ENCODE data around the gene THRA. TPM values are rescaled to one million over a fixed set of nuclear protein-coding genes. Genes with fewer than 3 reads are reported as not detected.
A peak's percentile ranks its signal among the peaks of the same experiment; 100 is the strongest.

Gene THRA
- polyA plus RNA-seq, 1 donor (not counting 4 experiments of a cell fraction or from before 2014, with no cell fraction given), result 4.5 TPM

DNA sequence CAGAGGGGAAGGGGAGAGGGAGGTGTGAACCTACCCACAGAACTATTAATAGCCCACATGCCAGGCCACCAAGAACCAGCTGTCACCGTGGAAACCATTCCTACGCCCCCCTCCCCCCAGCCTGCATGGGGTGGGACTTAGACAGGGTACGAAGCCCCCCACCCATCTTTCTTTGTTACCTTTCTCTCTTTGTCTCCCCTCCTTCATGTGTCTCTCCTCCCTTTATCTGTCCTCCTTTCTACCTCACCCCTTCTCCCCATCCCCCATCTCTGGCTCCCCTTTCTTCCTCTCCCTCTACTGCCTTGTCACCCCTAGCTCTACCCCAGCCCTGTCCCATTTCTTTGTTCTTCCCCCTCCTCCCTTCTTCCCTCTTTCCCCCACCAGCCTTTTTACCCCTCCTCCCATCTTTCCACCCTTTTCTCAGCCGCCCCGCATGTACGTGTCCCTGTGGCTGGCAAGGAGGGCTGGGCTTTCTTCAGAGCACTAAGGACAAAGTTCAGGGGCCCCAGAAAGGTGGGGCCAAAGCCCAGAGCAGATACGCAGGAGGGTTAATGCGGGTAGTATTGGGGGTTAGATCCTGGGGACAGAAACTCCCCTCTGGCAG lies 8.0 kb downstream of the THRA start:
- H3K27me3 ChIP-seq (ENCODE audit: control insufficient read depth, extremely low read depth, insufficient read depth, low read length), result no peaks in the 10 kb centered on the region
- FAIRE-seq (no peak), DNase-seq (ENCODE audit: low read depth, low spot score) (no peak)
- H3K79me2 ChIP-seq (ENCODE audit: control insufficient read depth, insufficient read depth, low read length), result no peaks in the 10 kb centered on the region
- no peak overlapping the region for H3K4me3 ChIP-seq (ENCODE audit: control insufficient read depth in 2 of 3, extremely low read depth in 1 of 3, insufficient read depth in 2 of 3, low read depth in 1 of 3, low read length in 3 of 3)
- peaks cover 57% of the 10 kb centered on the region for H3K4me1 ChIP-seq (ENCODE audit: control insufficient read depth, extremely low read depth, insufficient read depth, low read length)
- no peak overlapping the region for H3K27ac ChIP-seq (ENCODE audit: control insufficient read depth, insufficient read depth, low read length)
- dilution Hi-C loops (cut with MboI; ENCODE audit: extremely low pct_ligation_motif_present, low sequenced_read_pairs), result no loop called here
- no peaks in the 10 kb centered on the region for H3K9me1 ChIP-seq (ENCODE audit: control insufficient read depth, extremely low read depth, insufficient read depth, low read length)
- TF ChIP-seq EZH2 (IDR thresholded peaks at IDR 0.05; ENCODE audit: low read length), result no peak
- TF ChIP-seq CTCF (optimal IDR thresholded peaks at IDR 0.05 in 1 of 3, IDR thresholded peaks at IDR 0.05 in 1 of 3, conservative IDR thresholded peaks at IDR 0.05 in 1 of 3; ENCODE audit: extremely low read depth in 1 of 3, insufficient read depth in 2 of 3, low read length in 3 of 3), result no peak
- no peaks in the 10 kb centered on the region for H4K20me1 ChIP-seq (ENCODE audit: control insufficient read depth, extremely low read depth, insufficient read depth, low read length)
- no peaks in the 10 kb centered on the region for H3K9me3 ChIP-seq (ENCODE audit: control insufficient read depth, low read depth, low read length)
- no peak overlapping the region for H3K9ac ChIP-seq (ENCODE audit: control insufficient read depth, extremely low read depth, insufficient read depth, low read length)
- H2AFZ ChIP-seq (ENCODE audit: control insufficient read depth, low read length), result no peak overlapping the region
- H3K4me2 ChIP-seq (ENCODE audit: control insufficient read depth, extremely low read depth, insufficient read depth, low read depth, low read length), result no peak overlapping the region
- H3K36me3 ChIP-seq (ENCODE audit: control insufficient read depth in 2 of 2, extremely low read depth in 1 of 2, insufficient read depth in 2 of 2, low read length in 2 of 2), result no peaks in the 10 kb centered on the region

- FAIRE-seq, result no peak
- no peak overlapping the region for H3K4me3 ChIP-seq (ENCODE audit: control insufficient read depth in 2 of 3, extremely low read depth in 1 of 3, insufficient read depth in 2 of 3, low read depth in 1 of 3, low read length in 3 of 3)
- H4K20me1 ChIP-seq (ENCODE audit: control insufficient read depth, extremely low read depth, insufficient read depth, low read length), result no peaks in the 10 kb centered on the region
- H3K79me2 ChIP-seq (ENCODE audit: control insufficient read depth, insufficient read depth, low read length), result no peaks in the 10 kb centered on the region
- no peak for DNase-seq (ENCODE audit: low read depth, low spot score)
- no peak overlapping the region for H2AFZ ChIP-seq (ENCODE audit: control insufficient read depth, low read length)
- H3K9ac ChIP-seq (ENCODE audit: control insufficient read depth, extremely low read depth, insufficient read depth, low read length), result no peak overlapping the region
- H3K4me1 ChIP-seq (ENCODE audit: control insufficient read depth, extremely low read depth, insufficient read depth, low read length), result peaks cover 58% of the 10 kb centered on the region
- no peak overlapping the region for H3K27ac ChIP-seq (ENCODE audit: control insufficient read depth, insufficient read depth, low read length)
- no peaks in the 10 kb centered on the region for H3K27me3 ChIP-seq (ENCODE audit: control insufficient read depth, extremely low read depth, insufficient read depth, low read length)
- peak overlapping the region; percentile 35 for H3K4me2 ChIP-seq (ENCODE audit: control insufficient read depth, extremely low read depth, insufficient read depth, low read depth, low read length)
- no peaks in the 10 kb centered on the region for H3K9me3 ChIP-seq (ENCODE audit: control insufficient read depth, low read depth, low read length)
- no peaks in the 10 kb centered on the region for H3K9me1 ChIP-seq (ENCODE audit: control insufficient read depth, extremely low read depth, insufficient read depth, low read length)
- dilution Hi-C loops (cut with MboI; ENCODE audit: extremely low pct_ligation_motif_present, low sequenced_read_pairs), result no loop called here
- TF ChIP-seq EZH2 (IDR thresholded peaks at IDR 0.05; ENCODE audit: low read length) (no peak), CTCF (optimal IDR thresholded peaks at IDR 0.05 in 1 of 3, IDR thresholded peaks at IDR 0.05 in 1 of 3, conservative IDR thresholded peaks at IDR 0.05 in 1 of 3; ENCODE audit: extremely low read depth in 1 of 3, insufficient read depth in 2 of 3, low read length in 3 of 3) (no peak)
- H3K36me3 ChIP-seq (ENCODE audit: control insufficient read depth in 2 of 2, extremely low read depth in 1 of 2, insufficient read depth in 2 of 2, low read length in 2 of 2), result no peaks in the 10 kb centered on the region
Observed at GRCh38 chr17:40071313-40072039, 8.7 kb downstream of the THRA start.
